NCI-H2029 treated with DMSO at 0.1 percent for 48 hours (cell line): ENCODE results near the gene VAV2.

Source experiments
- DNase-seq: peaks from one replicate; lab custom pipeline; 2025; lab: John Stamatoyannopoulos, UW

The VAV2 gene

GRCh38 chr9:133980864-133981588 lies 11.1 kb downstream of the VAV2 start:
- no peak for DNase-seq

- DNase-seq, result no peak
Measured at GRCh38 chr9:133979921-133980863, 11.9 kb downstream of the VAV2 start.

GRCh38 chr9:133979273-133979920 lies 12.7 kb downstream of the VAV2 start:
- no peak for DNase-seq

GRCh38 chr9:133978899-133979272 lies 13.2 kb downstream of the VAV2 start:
- DNase-seq, result no peak

DNA sequence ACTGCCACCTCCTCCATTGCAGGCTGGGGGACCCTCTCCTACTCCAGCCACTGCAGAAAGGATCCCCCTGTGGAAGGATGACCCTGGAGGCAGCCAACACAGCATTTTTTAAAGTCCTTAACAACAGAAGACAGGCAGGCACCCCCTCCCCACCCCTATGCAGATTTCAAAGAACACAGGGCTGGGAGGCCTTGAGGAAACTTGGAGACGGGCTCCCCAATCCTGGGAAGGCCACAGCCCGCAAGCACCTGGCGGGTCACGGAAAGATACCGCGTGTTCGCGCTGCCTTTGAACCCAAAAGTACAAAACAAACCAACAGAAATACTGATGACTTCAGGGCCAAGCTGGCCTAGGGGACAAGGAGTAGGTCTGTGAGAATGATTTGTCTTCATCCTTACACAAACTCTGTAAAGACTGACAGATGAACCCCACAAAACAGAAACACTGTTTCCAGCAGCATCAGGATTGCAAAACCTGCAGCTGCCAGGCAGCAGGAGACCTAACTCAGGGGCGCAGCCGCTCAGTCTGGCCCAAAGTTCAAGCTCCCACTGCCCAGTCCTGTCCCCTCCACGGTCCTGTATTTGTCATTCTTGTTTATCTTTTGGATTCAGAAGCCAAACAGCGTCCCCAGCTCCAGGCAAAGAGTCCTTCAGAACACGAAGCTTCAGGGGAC lies 13.8 kb downstream of the VAV2 start:
- no peak for DNase-seq

- no peak for DNase-seq
Measured at GRCh38 chr9:133977421-133978201, 14.5 kb downstream of the VAV2 start.

- no peak for DNase-seq
Measured at GRCh38 chr9:133976887-133977286, 15.2 kb downstream of the VAV2 start.

- no peak for DNase-seq
Measured at GRCh38 chr9:133976191-133976861, 15.8 kb downstream of the VAV2 start.

GRCh38 chr9:133975511-133975910 lies 16.6 kb downstream of the VAV2 start:
- no peak for DNase-seq

- DNase-seq, result no peak
Measured at GRCh38 chr9:133974631-133975341, 17.3 kb downstream of the VAV2 start.

- DNase-seq, result no peak
Measured at GRCh38 chr9:133973791-133974630, 18.1 kb downstream of the VAV2 start.

DNA sequence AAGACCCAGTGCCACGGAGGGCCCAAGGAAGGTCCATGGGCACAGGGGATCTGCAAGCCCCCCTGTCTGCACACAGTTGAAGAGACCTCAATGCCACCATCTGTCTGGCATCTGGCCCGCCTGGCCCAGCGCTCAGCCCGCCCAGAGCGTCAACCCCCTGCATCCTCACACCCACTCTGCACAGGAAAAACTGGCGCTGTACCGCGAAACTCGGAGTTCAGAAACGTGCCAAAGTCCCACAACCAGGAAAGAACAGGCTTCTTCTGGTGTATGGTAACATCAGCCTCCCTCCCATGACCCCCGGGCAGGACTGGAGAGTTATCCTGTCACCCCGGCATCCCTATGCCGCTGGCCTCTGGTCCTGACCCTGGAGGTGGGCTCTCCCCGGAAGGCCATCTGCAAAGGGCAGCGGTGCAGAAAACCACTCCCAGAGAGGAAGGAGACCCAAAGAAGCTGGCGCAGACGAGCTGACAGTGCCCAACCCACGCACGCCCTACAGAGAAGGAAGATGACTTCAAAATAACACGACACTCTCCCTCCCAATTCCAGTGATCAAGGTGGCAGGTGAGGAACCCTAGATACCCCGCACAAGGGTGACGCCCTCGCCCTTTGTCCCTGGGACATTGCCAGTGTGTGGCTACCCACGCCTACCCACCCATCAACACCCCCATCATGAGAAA lies 18.9 kb downstream of the VAV2 start:
- no peak for DNase-seq

DNA sequence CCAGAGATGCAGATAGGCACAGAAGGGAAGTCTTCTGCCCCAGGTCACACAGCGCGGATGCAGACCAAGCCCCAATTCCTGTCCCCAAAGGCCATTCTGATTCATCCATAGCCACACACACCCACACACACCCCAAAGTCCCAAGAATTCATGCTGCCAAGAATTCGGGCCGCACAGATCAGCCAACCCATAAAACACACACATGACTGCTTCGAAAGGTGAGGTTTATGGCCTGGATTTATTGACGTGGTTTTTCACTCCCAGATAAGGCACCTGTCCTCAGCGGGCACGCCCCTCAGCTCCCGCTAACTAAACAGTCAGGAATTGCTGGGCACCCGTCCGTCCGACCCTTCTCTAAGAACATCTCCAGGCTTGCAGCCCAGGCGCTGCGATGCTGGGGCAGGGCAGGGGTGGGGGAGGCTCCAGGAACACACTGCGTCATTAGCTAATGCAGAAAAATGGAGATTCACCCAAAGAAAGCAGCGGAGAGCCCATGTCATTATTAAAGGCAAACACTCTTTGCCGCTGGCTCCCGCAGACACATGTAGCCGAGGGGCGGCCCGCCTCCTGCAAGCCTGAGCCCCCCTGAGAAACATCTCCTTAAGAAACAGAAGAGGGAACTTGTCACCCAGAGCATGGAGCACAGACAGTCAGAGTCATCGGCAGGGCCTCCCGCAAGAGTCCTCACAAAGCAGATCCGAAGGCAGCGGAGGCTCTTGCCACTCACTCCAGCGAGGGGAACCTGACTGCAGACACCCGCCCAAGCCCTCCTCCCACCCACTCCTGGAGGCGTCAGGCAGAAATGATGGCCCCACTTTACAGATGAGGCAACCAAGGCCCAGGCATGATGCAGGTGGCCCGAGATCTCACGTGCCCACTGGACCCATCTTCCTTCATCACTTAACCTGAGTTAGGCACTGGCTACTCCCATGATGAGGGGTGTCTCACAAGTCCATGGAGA lies 19.9 kb downstream of the VAV2 start:
- DNase-seq, result no peak

DNA sequence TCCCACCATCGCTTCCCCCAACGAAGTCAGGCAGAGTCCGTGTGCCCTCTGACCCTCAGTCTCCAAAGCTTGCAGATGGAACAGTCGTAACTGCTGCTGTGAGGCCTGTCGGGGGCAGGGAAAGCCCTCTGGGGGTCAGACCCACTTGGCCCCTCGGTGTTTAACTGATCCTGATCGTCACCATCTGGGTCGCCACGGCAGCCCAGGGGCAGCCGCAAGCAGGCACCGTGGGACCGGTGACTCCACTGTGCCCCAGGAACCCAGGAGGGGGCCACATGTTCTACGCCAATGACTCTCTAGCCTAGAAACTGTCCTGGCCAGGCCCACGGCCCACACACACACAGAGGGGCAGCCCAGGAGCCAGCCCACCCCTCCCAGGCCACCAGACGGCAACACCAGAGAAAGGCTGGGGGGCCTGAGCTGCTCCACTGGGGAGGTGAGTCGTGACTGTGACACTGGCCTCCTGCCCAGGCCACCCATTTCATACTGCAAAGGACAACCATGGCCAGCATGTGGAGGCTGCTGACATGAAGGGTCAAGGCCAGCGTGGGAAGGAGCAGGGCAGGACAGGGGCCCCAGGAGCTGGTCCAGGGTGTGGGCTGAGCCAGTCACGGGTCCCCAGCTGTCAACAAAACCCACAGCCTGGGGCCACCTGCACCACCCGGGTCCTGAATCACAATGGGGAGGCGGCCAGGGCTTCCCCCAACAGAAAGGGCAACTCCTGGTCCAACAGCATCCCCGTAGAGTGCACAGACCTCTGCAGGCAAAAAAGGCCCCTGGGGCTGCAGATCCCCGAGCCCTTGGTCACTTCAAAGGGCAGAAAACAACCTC lies 20.8 kb downstream of the VAV2 start:
- no peak for DNase-seq

DNA sequence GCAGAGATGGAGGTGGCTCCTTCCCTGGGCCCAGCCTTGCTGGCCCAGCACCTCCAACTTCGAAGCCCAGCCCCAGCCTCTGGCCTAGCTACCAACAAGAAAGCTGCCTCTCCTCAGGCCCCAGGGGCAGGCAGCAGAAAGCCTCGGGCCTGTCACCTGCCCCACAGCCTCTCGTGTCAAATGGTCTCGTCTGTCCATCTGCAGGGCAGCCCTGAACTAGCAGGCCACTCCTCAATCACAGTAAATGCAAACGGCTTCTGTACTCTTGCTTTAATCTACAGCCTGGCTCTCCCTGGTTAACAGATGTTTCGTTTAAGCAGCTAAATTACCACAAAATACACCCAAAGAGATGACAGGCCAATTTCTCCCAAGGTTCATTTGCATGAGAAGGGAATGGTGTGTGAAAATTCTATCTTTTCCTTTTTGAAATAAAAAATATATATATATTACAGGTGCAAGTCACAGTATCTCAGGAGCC lies 21.5 kb downstream of the VAV2 start:
- no peak for DNase-seq
